ENCODE data around the gene CCNL2.

CCNL2 gene

GRCh38 chr1:1367315-1367714 is 31.8 kb downstream of the CCNL2 start:
- H4K91ac ChIP-seq (ENCODE audit: low read depth, low read length, poor library complexity), result no peak overlapping the region
- no peak overlapping the region for H2AK5ac ChIP-seq (ENCODE audit: low read depth, low read length)
- peaks cover 7% of the 10 kb centered on the region for H3K79me1 ChIP-seq (ENCODE audit: low read depth, low read length)
- H3K9ac ChIP-seq (ENCODE audit: low read depth, low read length, poor library complexity), result no peak overlapping the region
- H3K4me1 ChIP-seq (ENCODE audit: control insufficient read depth in 2 of 2, insufficient read depth in 1 of 2, low read depth in 1 of 2, low read length in 2 of 2), result peaks cover 3 to 5% of the 10 kb centered on the region in 2 donors
- no peak overlapping the region for H2BK120ac ChIP-seq (ENCODE audit: low read depth, low read length)
- H3K18ac ChIP-seq (ENCODE audit: low read length), result no peak overlapping the region
- 100% methylated on average over 4 to 5 of the region's 5 CpGs for WGBS, 2 donors (ENCODE audit: extremely low coverage in 2 of 2, insufficient read length in 2 of 2, insufficient replicate concordance in 1 of 2)
- H3K14ac ChIP-seq (ENCODE audit: low read length), result no peak overlapping the region
- H2BK5ac ChIP-seq (ENCODE audit: low read length), result no peak overlapping the region
- H3K23ac ChIP-seq (ENCODE audit: low read depth, low read length, poor library complexity), result no peak overlapping the region
- H3K4me3 ChIP-seq (ENCODE audit: low read length in 2 of 2), result peak overlapping the region in 1 of 2 donors; percentile 33
- DNase-seq (ENCODE audit: low spot score), result no peak
- peaks cover 2 to 5% of the 10 kb centered on the region in 2 donors for H3K36me3 ChIP-seq (replicated peaks in 1 of 2; ENCODE audit: control insufficient read depth in 2 of 2, insufficient read depth in 2 of 2, low read length in 2 of 2)
- no peak overlapping the region for H2BK12ac ChIP-seq (ENCODE audit: low read length)
- no peak overlapping the region for H2BK15ac ChIP-seq (ENCODE audit: low read length)
- H4K8ac ChIP-seq (ENCODE audit: low read depth, low read length), result no peak overlapping the region
- peaks cover 5 to 14% of the 10 kb centered on the region in 2 donors for H3K9me3 ChIP-seq (replicated peaks in 1 of 2; ENCODE audit: control insufficient read depth in 2 of 2, insufficient read depth in 1 of 2, low read depth in 1 of 2, low read length in 2 of 2)
- no peak overlapping the region for H3K4me2 ChIP-seq (ENCODE audit: insufficient read depth, low read length, poor library complexity, severe bottlenecking)
- H3K27ac ChIP-seq (replicated peaks; ENCODE audit: low read length), result no peak overlapping the region
- H3K27me3 ChIP-seq (ENCODE audit: control insufficient read depth in 3 of 3, insufficient read depth in 3 of 3, low read depth in 1 of 3, low read length in 3 of 3), result peaks cover 0 to 2% (median 0%) of the 10 kb centered on the region in 3 experiments
- H2AFZ ChIP-seq (ENCODE audit: low read length), result no peak overlapping the region
- no peak overlapping the region for H3K4ac ChIP-seq (ENCODE audit: low read length)

GRCh38 chr1:1366699-1367066 is 32.5 kb downstream of the CCNL2 start:
- Histone ChIP-seq H3K4me1 (ENCODE audit: control insufficient read depth in 2 of 2, insufficient read depth in 1 of 2, low read depth in 1 of 2, low read length in 2 of 2) (peaks cover 4 to 6% of the 10 kb centered on the region in 2 donors), H4K8ac (ENCODE audit: low read depth, low read length) (no peak overlapping the region), H2AFZ (ENCODE audit: low read length) (no peak overlapping the region), H3K27ac (replicated peaks; ENCODE audit: low read length) (no peak overlapping the region), H3K36me3 (replicated peaks in 1 of 2; ENCODE audit: control insufficient read depth in 2 of 2, insufficient read depth in 2 of 2, low read length in 2 of 2) (peaks cover 0 to 3% of the 10 kb centered on the region in 2 donors), H3K79me1 (ENCODE audit: low read depth, low read length) (peaks cover 5% of the 10 kb centered on the region), H3K4me3 (ENCODE audit: low read length in 2 of 2) (peak overlapping the region in 1 of 2 donors; percentile 16), H2AK5ac (ENCODE audit: low read depth, low read length) (no peak overlapping the region), H2BK15ac (ENCODE audit: low read length) (no peak overlapping the region), H2BK5ac (ENCODE audit: low read length) (no peak overlapping the region), H3K4ac (ENCODE audit: low read length) (no peak overlapping the region), H3K9me3 (replicated peaks in 1 of 2; ENCODE audit: control insufficient read depth in 2 of 2, insufficient read depth in 1 of 2, low read depth in 1 of 2, low read length in 2 of 2) (peaks cover 5 to 14% of the 10 kb centered on the region in 2 donors), H3K27me3 (ENCODE audit: control insufficient read depth in 3 of 3, insufficient read depth in 3 of 3, low read depth in 1 of 3, low read length in 3 of 3) (peaks cover 0 to 2% (median 0%) of the 10 kb centered on the region in 3 experiments), H3K4me2 (ENCODE audit: insufficient read depth, low read length, poor library complexity, severe bottlenecking) (no peak overlapping the region), H2BK12ac (ENCODE audit: low read length) (no peak overlapping the region), H2BK120ac (ENCODE audit: low read depth, low read length) (no peak overlapping the region), H3K23ac (ENCODE audit: low read depth, low read length, poor library complexity) (no peak overlapping the region), H3K18ac (ENCODE audit: low read length) (no peak overlapping the region), H3K9ac (ENCODE audit: low read depth, low read length, poor library complexity) (no peak overlapping the region), H3K14ac (ENCODE audit: low read length) (no peak overlapping the region), H4K91ac (ENCODE audit: low read depth, low read length, poor library complexity) (no peak overlapping the region)
- no peak for DNase-seq (ENCODE audit: low spot score)
- WGBS, 2 donors (ENCODE audit: extremely low coverage in 2 of 2, insufficient read length in 2 of 2, insufficient replicate concordance in 1 of 2), result 100% methylated on average over 2 to 3 of the region's 3 CpGs

GRCh38 chr1:1365875-1366698 is 33.0 kb downstream of the CCNL2 start:
- no peak overlapping the region for H2AK5ac ChIP-seq (ENCODE audit: low read depth, low read length)
- WGBS, 2 donors (ENCODE audit: extremely low coverage in 2 of 2, insufficient read length in 2 of 2, insufficient replicate concordance in 1 of 2), result 100% methylated on average over 5 to 10 of the region's 10 CpGs
- H2BK15ac ChIP-seq (ENCODE audit: low read length), result no peak overlapping the region
- H3K9ac ChIP-seq (ENCODE audit: low read depth, low read length, poor library complexity), result no peak overlapping the region
- H2AFZ ChIP-seq (ENCODE audit: low read length), result no peak overlapping the region
- no peak overlapping the region for H2BK5ac ChIP-seq (ENCODE audit: low read length)
- no peak overlapping the region for H3K4ac ChIP-seq (ENCODE audit: low read length)
- H3K27ac ChIP-seq (replicated peaks; ENCODE audit: low read length), result no peak overlapping the region
- H4K91ac ChIP-seq (ENCODE audit: low read depth, low read length, poor library complexity), result no peak overlapping the region
- H3K4me1 ChIP-seq (ENCODE audit: control insufficient read depth in 2 of 2, insufficient read depth in 1 of 2, low read depth in 1 of 2, low read length in 2 of 2), result peaks cover 6 to 10% of the 10 kb centered on the region in 2 donors
- peaks cover 0 to 2% (median 0%) of the 10 kb centered on the region in 3 experiments for H3K27me3 ChIP-seq (ENCODE audit: control insufficient read depth in 3 of 3, insufficient read depth in 3 of 3, low read depth in 1 of 3, low read length in 3 of 3)
- H2BK120ac ChIP-seq (ENCODE audit: low read depth, low read length), result no peak overlapping the region
- H3K14ac ChIP-seq (ENCODE audit: low read length), result no peak overlapping the region
- no peaks in the 10 kb centered on the region for H3K36me3 ChIP-seq (replicated peaks in 1 of 2; ENCODE audit: control insufficient read depth in 2 of 2, insufficient read depth in 2 of 2, low read length in 2 of 2)
- no peaks in the 10 kb centered on the region for H3K79me1 ChIP-seq (ENCODE audit: low read depth, low read length)
- no peak overlapping the region for H3K23ac ChIP-seq (ENCODE audit: low read depth, low read length, poor library complexity)
- H2BK12ac ChIP-seq (ENCODE audit: low read length), result no peak overlapping the region
- no peak overlapping the region for H4K8ac ChIP-seq (ENCODE audit: low read depth, low read length)
- peaks cover 5 to 14% of the 10 kb centered on the region in 2 donors for H3K9me3 ChIP-seq (replicated peaks in 1 of 2; ENCODE audit: control insufficient read depth in 2 of 2, insufficient read depth in 1 of 2, low read depth in 1 of 2, low read length in 2 of 2)
- H3K4me2 ChIP-seq (ENCODE audit: insufficient read depth, low read length, poor library complexity, severe bottlenecking), result no peak overlapping the region
- no peak for DNase-seq (ENCODE audit: low spot score)
- H3K4me3 ChIP-seq (ENCODE audit: low read length in 2 of 2), result no peak overlapping the region
- no peak overlapping the region for H3K18ac ChIP-seq (ENCODE audit: low read length)

- WGBS, 2 donors (ENCODE audit: extremely low coverage in 2 of 2, insufficient read length in 2 of 2, insufficient replicate concordance in 1 of 2), result no CpG with 5 or more reads among the region's 14 CpGs
Measured at GRCh38 chr1:1364266-1364665, 34.9 kb downstream of the CCNL2 start.

More at GRCh38 chr1:1364266-1364665, 34.9 kb downstream of the CCNL2 start:
- H2AK5ac ChIP-seq (ENCODE audit: low read depth, low read length), result peak overlapping the region; percentile 36
- H3K4me1 ChIP-seq (ENCODE audit: control insufficient read depth in 2 of 2, insufficient read depth in 1 of 2, low read depth in 1 of 2, low read length in 2 of 2), result peaks cover 21 to 27% of the 10 kb centered on the region in 2 donors
- no peak overlapping the region for H2AFZ ChIP-seq (ENCODE audit: low read length)
- H3K79me1 ChIP-seq (ENCODE audit: low read depth, low read length), result no peaks in the 10 kb centered on the region
- no peak overlapping the region for H2BK5ac ChIP-seq (ENCODE audit: low read length)
- peaks cover 0 to 2% (median 0%) of the 10 kb centered on the region in 3 experiments for H3K27me3 ChIP-seq (ENCODE audit: control insufficient read depth in 3 of 3, insufficient read depth in 3 of 3, low read depth in 1 of 3, low read length in 3 of 3)
- no peak for DNase-seq (ENCODE audit: low spot score)
- H4K91ac ChIP-seq (ENCODE audit: low read depth, low read length, poor library complexity), result no peak overlapping the region
- H3K14ac ChIP-seq (ENCODE audit: low read length), result no peak overlapping the region
- H2BK12ac ChIP-seq (ENCODE audit: low read length), result no peak overlapping the region
- H3K18ac ChIP-seq (ENCODE audit: low read length), result peak overlapping the region; percentile 82
- H2BK120ac ChIP-seq (ENCODE audit: low read depth, low read length), result no peak overlapping the region
- H3K4me2 ChIP-seq (ENCODE audit: insufficient read depth, low read length, poor library complexity, severe bottlenecking), result no peak overlapping the region
- no peak overlapping the region for H3K27ac ChIP-seq (replicated peaks; ENCODE audit: low read length)
- H2BK15ac ChIP-seq (ENCODE audit: low read length), result no peak overlapping the region
- no peak overlapping the region for H3K4ac ChIP-seq (ENCODE audit: low read length)
- H3K4me3 ChIP-seq (ENCODE audit: low read length in 2 of 2), result peak overlapping the region in 1 of 2 donors; percentile 11
- no peak overlapping the region for H4K8ac ChIP-seq (ENCODE audit: low read depth, low read length)
- no peaks in the 10 kb centered on the region for H3K36me3 ChIP-seq (replicated peaks in 1 of 2; ENCODE audit: control insufficient read depth in 2 of 2, insufficient read depth in 2 of 2, low read length in 2 of 2)
- H3K9ac ChIP-seq (ENCODE audit: low read depth, low read length, poor library complexity), result no peak overlapping the region
- H3K23ac ChIP-seq (ENCODE audit: low read depth, low read length, poor library complexity), result no peak overlapping the region
- peaks cover 5 to 14% of the 10 kb centered on the region in 2 donors for H3K9me3 ChIP-seq (replicated peaks in 1 of 2; ENCODE audit: control insufficient read depth in 2 of 2, insufficient read depth in 1 of 2, low read depth in 1 of 2, low read length in 2 of 2)
